Activated T-helper 2 cell treated with anti-CD3 and anti-CD28 coated beads, Interferon-gamma antibody, Interleukin-2, Interleukin-4, amounts not matched to agents 10 μg/mL and 5 μg/mL and 100 μg/mL, durations not matched to agents 14 hours and 24 hours and 36 hours (primary cell): ENCODE results near the gene RNF225. TPM values are rescaled to one million over a fixed set of nuclear protein-coding genes. Genes with fewer than 3 reads are reported as not detected.
A peak's percentile ranks its signal among the peaks of the same experiment; 100 is the strongest.

Source experiments
- DNase-seq: peaks from one replicate; pipeline ENCODE4 v3.0.0; 2021; ENCODE audit warnings: low spot score
- H3K27ac Mint-ChIP-seq: one replicate; pipeline ENCODE4 v1.8.0; 2021; ENCODE audit warnings: mixed read lengths
- H3K27me3 Mint-ChIP-seq: one replicate; pipeline ENCODE4 v1.8.0; 2021; ENCODE audit warnings: low read depth, mixed read lengths
- H3K36me3 Mint-ChIP-seq: one replicate; pipeline ENCODE4 v1.8.0; 2021; ENCODE audit warnings: low read depth, mixed read lengths
- H3K4me1 Mint-ChIP-seq: one replicate; pipeline ENCODE4 v1.8.0; 2021; ENCODE audit warnings: low read depth, mixed read lengths
- H3K4me3 Mint-ChIP-seq: one replicate; pipeline ENCODE4 v1.8.0; 2021; ENCODE audit warnings: low read depth, mild to moderate bottlenecking, moderate library complexity, mixed read lengths
- H3K9me3 Mint-ChIP-seq: one replicate; pipeline ENCODE4 v1.8.0; 2021; ENCODE audit warnings: mixed read lengths
- intact Hi-C: fragments of 100-400 bp; cut with micrococcal nuclease; formaldehyde crosslinking; loops from one replicate; pipeline ENCODE4 v1.15.1; 2023
- total RNA-seq: library from RNA; stranded (reverse); gene quantifications from 2 replicates; pipeline ENCODE4 v1.2.3, GENCODE V29; 2022

Gene RNF225
- total RNA-seq, 1 donor from 2014 or later: 0.91 TPM

- intact Hi-C loops: loop anchor here (2.0 to 10.0 kb wide), 3 partner anchors 133 to 203 kb away; partner anchors contain the start of genes ZBTB45, ZNF274 and ZNF544
- Mint-ChIP-seq H3K9me3 (no peaks in the 10 kb centered on the region), H3K27me3 (no peaks in the 10 kb centered on the region), H3K27ac (peak overlapping the region; percentile 94), H3K36me3 (peaks cover 36% of the 10 kb centered on the region), H3K4me1 (peaks cover 30% of the 10 kb centered on the region), H3K4me3 (peak overlapping the region; percentile 96)
- DNase-seq: no peak
Measured at GRCh38 chr19:58385891-58386575, 9.4 kb upstream of the RNF225 start.

DNA sequence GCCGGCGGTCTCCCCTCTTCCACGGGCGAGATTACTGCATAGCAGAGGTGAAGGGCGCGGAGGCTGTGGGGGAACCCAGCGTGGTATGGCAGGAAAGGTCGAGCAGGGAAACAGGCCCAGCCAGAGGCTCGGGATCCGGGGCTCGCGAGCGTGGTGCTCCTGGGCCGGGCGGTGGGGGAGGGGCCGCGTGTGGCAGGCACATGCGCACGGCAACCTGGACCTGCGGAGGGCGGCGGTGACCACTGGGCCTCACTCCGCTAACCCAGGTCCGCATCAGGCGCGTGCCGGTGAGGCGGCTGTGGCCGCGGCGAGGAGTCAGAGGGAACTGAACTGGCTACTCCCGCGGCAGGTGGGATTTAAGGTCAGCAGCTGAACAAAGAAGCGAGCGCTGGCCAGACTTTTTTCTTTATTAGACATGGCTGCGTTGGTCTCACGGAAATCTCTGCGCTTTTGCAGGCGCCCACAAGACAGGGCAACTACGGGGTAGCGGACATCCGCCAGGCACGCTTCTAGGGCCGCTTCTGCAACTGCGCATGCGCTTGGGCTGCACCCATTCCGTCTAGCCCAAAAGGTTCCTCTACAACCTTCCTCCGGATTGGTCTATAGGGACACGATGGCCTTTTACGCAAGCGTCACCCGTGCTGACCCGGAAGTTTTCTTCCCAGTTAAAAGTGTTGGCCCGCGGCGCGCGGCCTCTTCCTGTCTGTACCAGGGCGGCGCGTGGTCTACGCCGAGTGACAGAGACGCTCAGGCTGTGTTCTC is 8.7 kb upstream of the RNF225 start, which contains the start of gene RPS5:
Gene RPS5 (plus strand): TSS at position 694 of the 762 bp plus-strand sequence. CDS start 869 bp downstream, outside the sequence.
- H3K4me1 Mint-ChIP-seq: peaks cover 29% of the 10 kb centered on the region
- H3K36me3 Mint-ChIP-seq: peaks cover 42% of the 10 kb centered on the region
- H3K9me3 Mint-ChIP-seq: no peaks in the 10 kb centered on the region
- peak within 1 kb of the TSS; percentile 94 for H3K27ac Mint-ChIP-seq
- peak; percentile 96 for DNase-seq
- intact Hi-C loops: loop anchor here (1.0 to 10.0 kb wide), 5 partner anchors 22 to 204 kb away; partner anchors contain the start of genes ZBTB45, ZNF274, ZNF324B and ZNF544
- peak within 1 kb of the TSS; percentile 96 for H3K4me3 Mint-ChIP-seq
- no peaks in the 10 kb centered on the region for H3K27me3 Mint-ChIP-seq

DNA sequence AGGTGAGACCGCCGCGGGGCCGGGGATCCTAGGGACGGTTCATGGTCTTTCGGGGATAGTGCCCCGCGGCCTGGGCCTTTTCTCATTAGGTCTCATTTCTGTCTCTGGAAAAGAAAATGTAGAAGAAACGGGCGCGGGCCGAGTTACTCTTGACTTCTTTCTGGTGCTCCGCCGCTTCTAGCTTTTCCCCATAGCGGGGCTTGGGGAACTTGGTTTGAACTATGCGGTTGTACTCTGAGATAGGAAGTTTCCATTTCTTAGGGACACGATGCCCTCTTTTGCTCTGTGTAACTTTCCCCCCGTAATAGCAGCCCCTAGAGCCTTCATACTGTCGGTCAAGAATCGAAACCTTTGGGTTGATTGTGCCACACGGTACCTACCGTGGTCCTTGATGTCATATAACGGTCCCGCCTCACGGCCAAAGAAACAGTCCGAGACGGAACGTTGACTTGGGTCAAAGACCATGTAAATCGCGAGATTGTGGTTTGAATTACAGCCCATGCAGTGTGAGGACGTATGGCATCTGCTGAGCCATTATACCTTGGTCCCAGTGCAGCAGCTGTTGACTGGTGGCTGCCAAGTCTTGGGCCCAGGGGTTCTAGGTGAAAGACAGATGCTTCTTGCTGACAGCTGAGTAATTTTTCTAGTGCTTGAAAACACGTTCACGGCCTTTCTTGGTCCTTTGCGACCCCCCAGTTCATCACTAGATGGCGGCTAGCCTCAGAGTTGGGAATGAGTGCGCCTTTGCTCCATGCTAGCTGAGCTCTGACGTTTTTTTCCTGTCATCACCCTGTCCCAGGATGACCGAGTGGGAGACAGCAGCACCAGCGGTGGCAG is 7.9 kb upstream of the RNF225 start:
- H3K36me3 Mint-ChIP-seq: peaks cover 45% of the 10 kb centered on the region
- H3K4me1 Mint-ChIP-seq: peaks cover 24% of the 10 kb centered on the region
- peak overlapping the region; percentile 96 for H3K4me3 Mint-ChIP-seq
- intact Hi-C loops: loop anchor here (1.0 to 10.0 kb wide), 5 partner anchors 21 to 205 kb away; partner anchors contain the start of genes ZBTB45, ZNF274, ZNF324B and ZNF544
- no peaks in the 10 kb centered on the region for H3K27me3 Mint-ChIP-seq
- H3K9me3 Mint-ChIP-seq: no peaks in the 10 kb centered on the region
- peak overlapping the region; percentile 94 for H3K27ac Mint-ChIP-seq
- DNase-seq: no peak

- intact Hi-C loops: loop anchor here (10.0 kb wide), 1 partner anchor 163 kb away; the partner anchor contains the start of gene ZNF544
- peaks cover 50% of the 10 kb centered on the region for H3K36me3 Mint-ChIP-seq
Measured at GRCh38 chr19:58388175-58388526, 7.3 kb upstream of the RNF225 start.

DNA sequence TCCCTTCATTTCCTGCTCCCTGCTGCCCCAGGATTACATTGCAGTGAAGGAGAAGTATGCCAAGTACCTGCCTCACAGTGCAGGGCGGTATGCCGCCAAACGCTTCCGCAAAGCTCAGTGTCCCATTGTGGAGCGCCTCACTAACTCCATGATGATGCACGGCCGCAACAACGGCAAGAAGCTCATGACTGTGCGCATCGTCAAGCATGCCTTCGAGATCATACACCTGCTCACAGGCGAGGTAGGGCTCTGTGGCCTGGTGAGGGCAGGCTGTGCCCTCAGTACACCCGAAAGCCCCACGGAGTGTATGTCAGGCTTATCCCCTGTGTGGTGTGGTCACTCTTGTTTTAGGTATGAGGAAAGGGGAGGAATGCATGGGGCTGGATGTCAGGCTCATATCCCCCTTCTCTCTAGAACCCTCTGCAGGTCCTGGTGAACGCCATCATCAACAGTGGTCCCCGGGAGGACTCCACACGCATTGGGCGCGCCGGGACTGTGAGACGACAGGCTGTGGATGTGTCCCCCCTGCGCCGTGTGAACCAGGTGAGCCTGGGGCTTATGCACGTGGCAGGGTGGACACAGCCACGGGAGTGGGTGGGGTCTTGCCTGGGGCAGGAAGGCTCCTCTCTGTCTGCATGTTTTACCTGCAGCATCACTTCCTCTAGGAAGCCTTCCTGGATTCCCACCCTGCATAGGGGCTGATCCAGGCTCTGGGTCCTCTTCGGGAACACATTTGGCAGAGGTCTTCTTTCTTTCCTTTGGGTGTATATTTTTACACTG is 2.3 kb upstream of the RNF225 start:
- DNase-seq: no peak
- Mint-ChIP-seq H3K4me1 (peaks cover 12% of the 10 kb centered on the region), H3K4me3 (no peak overlapping the region), H3K27me3 (peaks cover 5% of the 10 kb centered on the region), H3K9me3 (no peaks in the 10 kb centered on the region), H3K36me3 (peaks cover 69% of the 10 kb centered on the region), H3K27ac (peak overlapping the region; percentile 26)
- intact Hi-C loops: no loop called here

More at GRCh38 chr19:58388175-58388526, 7.3 kb upstream of the RNF225 start:
- Mint-ChIP-seq H3K4me1 (peaks cover 22% of the 10 kb centered on the region), H3K9me3 (no peaks in the 10 kb centered on the region), H3K4me3 (peak overlapping the region; percentile 96), H3K27ac (peak overlapping the region; percentile 94), H3K27me3 (no peaks in the 10 kb centered on the region)
- no peak for DNase-seq

DNA sequence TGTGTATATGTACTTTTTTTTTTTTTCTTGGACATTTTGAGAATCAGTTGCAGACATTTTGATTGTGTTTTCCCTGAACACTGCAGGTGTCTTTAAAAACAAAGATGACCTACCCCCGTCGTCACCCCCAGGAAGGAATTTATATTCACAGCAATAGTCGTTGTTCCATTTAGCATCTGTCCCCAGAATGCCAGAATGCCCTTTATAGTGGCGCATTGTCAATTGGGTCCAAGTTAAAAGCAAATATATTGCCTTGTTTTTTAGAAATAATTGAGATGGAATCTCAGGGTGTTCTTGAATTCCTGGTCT is 1.8 kb upstream of the RNF225 start:
- no peak for DNase-seq
- H3K27me3 Mint-ChIP-seq: peaks cover 5% of the 10 kb centered on the region
- no peaks in the 10 kb centered on the region for H3K9me3 Mint-ChIP-seq
- H3K4me3 Mint-ChIP-seq: no peak overlapping the region
- H3K27ac Mint-ChIP-seq: no peak overlapping the region
- intact Hi-C loops: no loop called here
- H3K36me3 Mint-ChIP-seq: peaks cover 64% of the 10 kb centered on the region
- peaks cover 9% of the 10 kb centered on the region for H3K4me1 Mint-ChIP-seq

DNA sequence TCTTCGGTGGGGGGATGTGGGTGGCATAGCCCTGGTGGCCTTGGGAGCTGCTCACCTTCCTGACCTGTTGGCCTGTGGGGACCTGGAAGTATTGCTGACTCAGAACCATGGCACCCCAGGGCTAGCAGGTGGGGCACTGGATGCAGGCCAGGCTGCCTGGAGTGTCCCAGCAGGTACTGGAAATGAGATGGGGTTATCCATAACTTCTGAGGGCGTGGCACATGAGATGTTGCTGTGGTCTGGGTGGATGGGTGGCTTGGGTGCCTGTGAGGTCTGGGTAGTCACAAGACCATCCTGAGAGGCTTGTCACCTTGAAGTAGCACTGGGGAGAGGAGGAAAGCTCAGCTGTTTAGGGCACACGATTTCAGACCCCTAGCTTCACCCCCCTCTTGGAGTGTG is 636 bp upstream of the RNF225 start:
- Mint-ChIP-seq H3K4me1 (peaks cover 2% of the 10 kb centered on the region), H3K36me3 (peaks cover 55% of the 10 kb centered on the region)

DNA sequence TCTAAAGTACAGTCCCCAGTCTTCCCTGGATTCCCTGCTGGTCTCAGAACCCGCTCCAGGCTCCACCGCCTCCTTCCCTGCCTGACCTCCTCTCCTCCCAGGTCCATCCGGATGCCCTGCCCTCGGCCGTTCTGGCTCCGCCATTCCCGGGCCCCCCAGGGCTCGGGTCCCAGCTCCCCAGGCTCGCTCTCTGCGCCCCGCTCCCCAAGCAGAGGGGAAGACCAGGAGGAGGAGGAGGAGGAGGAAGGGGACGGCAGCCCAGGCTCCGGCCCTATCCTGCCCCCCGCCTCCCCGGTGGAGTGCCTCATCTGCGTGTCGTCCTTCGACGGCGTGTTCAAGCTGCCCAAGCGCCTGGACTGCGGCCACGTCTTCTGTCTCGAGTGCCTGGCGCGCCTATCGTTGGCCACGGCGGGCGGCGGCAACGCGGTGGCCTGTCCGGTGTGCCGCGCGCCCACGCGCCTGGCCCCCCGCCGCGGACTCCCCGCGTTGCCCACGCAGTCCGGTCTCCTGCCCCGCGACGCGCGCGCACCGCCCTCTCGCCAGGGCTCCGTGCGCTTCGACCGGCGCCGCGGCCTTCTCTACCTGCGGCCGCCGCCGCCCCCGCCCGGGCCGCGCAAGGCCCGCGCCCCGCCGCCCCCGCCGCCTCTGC is 647 bp downstream of the RNF225 start:
- no peak overlapping the region for H3K27ac Mint-ChIP-seq
- intact Hi-C loops: no loop called here
- peaks cover 5% of the 10 kb centered on the region for H3K27me3 Mint-ChIP-seq
- H3K4me3 Mint-ChIP-seq: no peak overlapping the region
- H3K36me3 Mint-ChIP-seq: peaks cover 44% of the 10 kb centered on the region
- H3K4me1 Mint-ChIP-seq: peaks cover 5% of the 10 kb centered on the region
- no peaks in the 10 kb centered on the region for H3K9me3 Mint-ChIP-seq
- no peak for DNase-seq

More for the DNA sequence above, 636 bp upstream of the RNF225 start:
- intact Hi-C loops: no loop called here
- H3K9me3 Mint-ChIP-seq: no peaks in the 10 kb centered on the region
- no peak overlapping the region for H3K27ac Mint-ChIP-seq
- H3K4me3 Mint-ChIP-seq: no peak overlapping the region
- H3K27me3 Mint-ChIP-seq: peaks cover 5% of the 10 kb centered on the region
- DNase-seq: no peak

GRCh38 chr19:58396691-58397532 is 1.5 kb downstream of the RNF225 start:
- DNase-seq: no peak
- H3K27ac Mint-ChIP-seq: no peak overlapping the region
- H3K27me3 Mint-ChIP-seq: peaks cover 5% of the 10 kb centered on the region
- no peak overlapping the region for H3K4me3 Mint-ChIP-seq
- H3K4me1 Mint-ChIP-seq: peaks cover 5% of the 10 kb centered on the region
- no peaks in the 10 kb centered on the region for H3K9me3 Mint-ChIP-seq
- intact Hi-C loops: no loop called here
- peaks cover 38% of the 10 kb centered on the region for H3K36me3 Mint-ChIP-seq

- Mint-ChIP-seq H3K27ac (no peak overlapping the region), H3K4me1 (peaks cover 5% of the 10 kb centered on the region), H3K36me3 (peaks cover 36% of the 10 kb centered on the region), H3K4me3 (no peak overlapping the region), H3K27me3 (peaks cover 5% of the 10 kb centered on the region), H3K9me3 (no peaks in the 10 kb centered on the region)
- intact Hi-C loops: no loop called here
- no peak for DNase-seq
Measured at GRCh38 chr19:58397533-58398037, 2.1 kb downstream of the RNF225 start.

DNA sequence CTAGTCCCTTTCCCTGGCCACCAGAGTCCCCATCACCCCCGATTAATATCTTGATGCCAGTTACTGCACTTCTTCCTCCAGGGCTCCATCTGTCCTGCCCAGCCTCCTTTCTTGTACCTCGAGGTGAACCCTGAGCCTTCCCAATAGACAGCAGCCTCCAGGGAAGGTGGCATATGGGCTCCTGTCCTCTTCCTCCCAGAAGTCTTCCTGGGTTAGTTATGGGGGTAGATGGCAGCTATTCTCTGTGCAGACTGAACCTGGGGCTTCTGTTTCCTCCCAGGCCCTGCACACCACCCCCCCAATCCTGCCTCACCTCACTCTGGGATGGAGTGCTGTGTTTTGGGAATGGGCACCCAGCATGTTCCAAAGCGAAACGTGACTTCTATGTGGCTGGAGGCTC is 2.6 kb downstream of the RNF225 start:
- no peaks in the 10 kb centered on the region for H3K9me3 Mint-ChIP-seq
- DNase-seq: no peak
- peaks cover 6% of the 10 kb centered on the region for H3K4me1 Mint-ChIP-seq
- no peak overlapping the region for H3K4me3 Mint-ChIP-seq
- H3K27me3 Mint-ChIP-seq: peaks cover 5% of the 10 kb centered on the region
- intact Hi-C loops: no loop called here
- peaks cover 31% of the 10 kb centered on the region for H3K36me3 Mint-ChIP-seq
- H3K27ac Mint-ChIP-seq: no peak overlapping the region
